GM13977 (cell line): ENCODE measurements around the gene SAP30L.

Experiments
- DNase-seq: peaks from one replicate; pipeline ENCODE4 v3.0.0; 2012; ENCODE audit warnings: low spot score
- CTCF ChIP-seq: IDR thresholded peaks from 2 replicates; pipeline ENCODE4 v1.5.1; 2012; ENCODE audit warnings: mild to moderate bottlenecking, control low read depth; ENCODE audit not compliant: insufficient read depth; ENCODE audit errors: extremely low read depth, missing control alignments
- in situ Hi-C: fragments of 300-500 bp; cut with MboI; formaldehyde crosslinking; loops from one replicate; pipeline ENCODE4 v1.12.0; 2022; ENCODE audit warnings: low sequenced_read_pairs, low pct_unique_long_range_greater_than_20kb, mixed read lengths, inconsistent platforms; ENCODE audit not compliant: unreplicated experiment

SAP30L gene

GRCh38 chr5:154440540-154440939 is 5.3 kb upstream of the SAP30L start:
- in situ Hi-C loops: no loop called here
- TF ChIP-seq CTCF: no peak
- no peak for DNase-seq

DNA sequence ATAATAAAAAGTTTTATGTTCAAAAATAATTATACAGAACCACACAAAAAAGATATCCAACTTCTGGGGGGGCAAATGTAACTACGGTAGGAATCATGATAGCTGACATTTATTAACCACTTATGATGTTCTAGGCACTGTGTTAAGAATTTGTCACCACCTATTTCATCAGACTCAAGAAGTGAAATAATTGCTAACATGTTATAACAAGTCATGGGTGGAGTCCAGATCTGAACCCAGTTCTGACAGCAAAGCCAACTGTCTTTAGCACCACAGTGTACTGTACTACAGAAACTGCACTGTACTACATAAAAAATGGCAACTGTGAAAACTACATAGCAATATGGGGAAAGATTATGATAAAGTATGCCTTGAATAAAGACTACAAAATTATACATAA is 3.0 kb upstream of the SAP30L start:
- in situ Hi-C loops: no loop called here
- no peak for TF ChIP-seq CTCF
- DNase-seq: no peak

DNA sequence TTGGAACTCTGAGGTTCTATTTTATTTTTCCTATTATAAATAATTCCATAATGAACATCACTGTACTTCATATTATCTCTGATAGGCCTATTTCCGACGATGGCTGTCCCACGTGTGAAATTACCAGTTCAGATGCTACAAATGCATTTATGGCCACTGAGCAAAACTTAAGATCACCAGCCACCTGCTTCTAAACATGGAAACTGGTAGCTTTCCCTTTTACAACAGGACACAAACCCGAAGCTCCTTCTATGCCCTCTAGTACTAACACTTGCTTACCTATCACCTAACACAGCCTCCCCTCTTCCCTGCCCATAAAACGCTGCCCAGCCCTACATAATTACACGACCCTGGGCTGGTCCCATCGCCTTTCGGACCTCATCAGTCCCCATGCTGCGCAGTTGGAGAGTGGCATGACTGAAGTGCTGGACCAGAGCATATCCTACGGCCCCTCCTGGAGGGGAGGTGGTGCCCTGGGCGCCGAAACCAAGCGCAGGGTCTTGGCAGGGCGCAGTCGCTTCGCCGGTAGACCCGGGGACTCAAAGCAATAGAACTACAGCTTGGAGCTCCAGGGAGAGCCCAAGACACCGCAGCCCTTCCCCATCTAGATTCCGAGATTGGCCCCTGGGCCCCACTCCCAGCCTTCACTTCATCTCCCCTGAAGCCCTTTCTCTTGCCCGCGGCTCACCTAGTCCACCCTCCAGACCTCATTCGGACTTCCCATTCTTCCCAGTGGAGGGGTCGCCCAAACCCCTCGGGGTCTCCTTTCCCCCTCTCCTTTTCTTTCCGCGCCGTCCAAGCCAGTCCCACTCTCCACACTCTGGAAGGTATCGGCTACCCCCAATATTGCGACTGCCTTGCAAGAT is 1.0 kb upstream of the SAP30L start:
- TF ChIP-seq CTCF: no peak
- in situ Hi-C loops: no loop called here
- DNase-seq: peak; percentile 47

- in situ Hi-C loops: no loop called here
- peak; percentile 66 for DNase-seq
- TF ChIP-seq CTCF: no peak
Observed at GRCh38 chr5:154446195-154447088, 645 bp downstream of the SAP30L start.

GRCh38 chr5:154447089-154447725 is 1.4 kb downstream of the SAP30L start:
- no peak for TF ChIP-seq CTCF
- in situ Hi-C loops: no loop called here
- peak; percentile 41 for DNase-seq

DNA sequence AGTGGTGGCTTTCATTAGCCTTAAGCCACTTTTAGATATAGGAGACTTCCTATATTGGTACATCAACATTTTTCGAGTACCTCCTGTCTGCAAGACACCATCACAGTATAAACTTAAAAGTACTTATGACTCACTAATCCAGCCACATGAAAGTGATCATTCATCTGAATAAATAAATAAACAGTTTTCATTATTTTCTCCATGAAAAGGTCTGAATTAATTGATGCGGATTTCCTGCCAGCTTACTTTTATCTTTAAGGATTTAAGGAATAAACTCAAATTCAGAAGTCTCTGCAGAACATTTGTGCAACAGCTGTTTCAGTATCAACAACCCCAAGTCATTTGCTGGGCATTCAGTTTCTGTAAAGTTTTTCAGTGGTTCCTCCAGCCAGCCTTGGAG is 4.0 kb downstream of the SAP30L start:
- no peak for DNase-seq
- in situ Hi-C loops: no loop called here
- no peak for TF ChIP-seq CTCF
